NCI-H2227 treated with DMSO at 0.1 percent for 48 hours (cell line): Measurements from ENCODE around the gene MEPCE.

ENCODE experiments used
- DNase-seq: peaks from one replicate; lab custom pipeline; 2025; lab: John Stamatoyannopoulos, UW

The MEPCE gene

DNA sequence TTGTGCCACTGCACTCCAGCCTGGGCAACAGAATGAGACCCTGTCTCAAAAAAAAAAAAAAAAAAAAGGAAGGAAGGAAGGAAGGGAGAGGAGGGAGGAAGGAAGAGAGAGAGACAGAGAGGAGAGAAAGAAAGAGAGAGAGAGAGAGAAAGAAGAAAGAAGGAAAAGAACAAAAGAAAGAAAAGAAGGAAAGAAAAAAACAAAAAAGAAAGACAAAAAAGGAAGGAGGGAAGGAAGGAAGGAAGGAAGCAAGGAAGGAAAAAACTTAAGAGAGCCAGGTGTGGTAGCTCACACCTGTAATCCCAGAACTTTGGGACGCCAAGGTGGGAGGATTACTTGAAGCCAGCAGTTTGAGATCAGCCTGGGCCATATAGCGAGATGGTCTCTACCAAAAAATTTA is 35.2 kb downstream of the MEPCE start:
- no peak for DNase-seq

- no peak for DNase-seq
Observed at GRCh38 chr7:100465299-100465698, 35.7 kb downstream of the MEPCE start.

GRCh38 chr7:100465702-100466311 is 36.2 kb downstream of the MEPCE start:
- peak; percentile 21 for DNase-seq

DNA sequence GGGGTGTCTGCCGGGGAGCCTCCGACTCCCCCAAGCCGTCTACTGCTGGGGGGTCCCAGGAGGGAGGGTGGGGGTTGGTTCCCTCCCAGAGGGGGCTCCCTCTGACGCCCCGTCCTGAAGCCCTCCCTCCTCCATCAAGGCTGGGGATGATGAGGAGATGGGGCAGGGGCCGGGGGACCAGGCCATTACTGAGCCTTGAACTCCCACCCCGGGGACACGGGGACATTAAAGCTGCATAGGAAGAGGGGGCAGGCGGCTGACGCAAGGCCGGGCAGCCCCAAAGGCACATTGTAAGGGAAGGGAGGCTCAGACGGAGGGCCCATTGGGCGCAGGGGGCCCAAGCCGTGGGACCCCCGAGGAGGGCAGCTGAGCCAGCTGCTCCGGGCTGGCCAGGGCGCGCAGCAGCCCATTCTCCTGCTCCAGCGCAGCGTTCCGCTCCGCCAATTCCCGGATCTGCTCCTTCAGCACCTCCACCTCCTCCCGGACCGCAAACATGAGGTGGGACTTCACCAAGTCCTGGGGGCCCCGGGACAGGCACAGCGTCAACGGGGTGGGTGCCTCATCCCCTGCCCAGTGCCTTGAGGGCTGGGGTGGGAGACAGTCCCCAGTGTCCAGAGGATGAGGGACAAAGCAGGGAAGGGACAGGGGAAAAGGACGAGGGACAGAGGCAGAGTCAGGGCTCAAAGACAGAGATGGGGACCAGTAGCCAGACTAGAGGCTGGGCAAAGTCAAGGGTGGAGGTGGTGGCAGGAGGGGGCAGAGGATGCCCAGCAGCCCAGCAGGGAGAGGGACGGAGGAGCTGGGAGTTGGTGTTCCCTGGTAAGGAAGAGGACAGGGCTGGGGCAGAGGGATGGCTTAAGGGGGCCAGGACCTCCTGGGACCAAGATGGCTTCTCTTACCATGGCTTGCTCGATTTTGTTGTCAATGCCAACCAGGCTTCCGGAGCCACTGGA is 37.3 kb downstream of the MEPCE start:
- DNase-seq: no peak

- no peak for DNase-seq
Observed at GRCh38 chr7:100467638-100468373, 38.2 kb downstream of the MEPCE start.

DNA sequence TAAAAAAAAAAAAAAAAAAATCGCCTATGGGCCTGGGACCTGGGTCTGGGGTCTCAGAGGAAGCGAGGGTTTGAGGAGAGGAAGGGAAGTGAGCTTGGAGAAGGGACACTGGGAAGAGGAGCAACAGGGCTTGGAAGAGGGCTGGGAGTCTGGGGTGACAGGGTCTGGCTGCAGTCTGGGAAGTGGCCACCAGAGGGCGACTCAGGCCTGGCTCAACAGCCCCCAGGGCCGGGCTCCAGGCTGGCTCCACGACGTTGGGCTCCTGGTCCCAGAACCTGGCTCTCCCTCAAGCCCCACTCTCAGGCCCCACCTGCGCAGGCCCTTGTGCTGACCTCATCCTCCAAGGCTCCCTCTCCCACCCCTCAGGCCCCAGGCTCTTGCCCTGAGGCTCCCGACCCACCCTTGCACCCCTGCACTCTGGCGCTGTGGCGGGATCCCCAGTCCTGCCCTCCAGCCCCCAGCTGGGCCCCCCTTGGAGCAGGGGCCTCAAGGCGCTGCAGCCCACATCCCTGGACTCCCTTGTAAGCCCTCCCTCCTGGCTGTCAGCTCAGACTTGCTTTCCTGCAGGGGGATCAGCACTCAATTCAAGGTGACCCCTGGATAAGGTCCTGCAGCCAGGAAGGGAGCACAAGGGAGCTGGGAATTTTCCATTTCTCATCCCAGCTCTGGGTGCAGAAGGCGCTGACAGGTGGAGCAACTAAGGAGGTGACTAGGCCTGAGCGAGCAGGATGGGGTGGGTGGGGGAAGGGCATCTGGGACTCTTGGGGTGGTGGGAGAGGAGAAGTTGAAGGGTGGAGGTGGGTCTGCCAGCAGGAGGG is 39.8 kb downstream of the MEPCE start:
- DNase-seq: peak; percentile 71

DNA sequence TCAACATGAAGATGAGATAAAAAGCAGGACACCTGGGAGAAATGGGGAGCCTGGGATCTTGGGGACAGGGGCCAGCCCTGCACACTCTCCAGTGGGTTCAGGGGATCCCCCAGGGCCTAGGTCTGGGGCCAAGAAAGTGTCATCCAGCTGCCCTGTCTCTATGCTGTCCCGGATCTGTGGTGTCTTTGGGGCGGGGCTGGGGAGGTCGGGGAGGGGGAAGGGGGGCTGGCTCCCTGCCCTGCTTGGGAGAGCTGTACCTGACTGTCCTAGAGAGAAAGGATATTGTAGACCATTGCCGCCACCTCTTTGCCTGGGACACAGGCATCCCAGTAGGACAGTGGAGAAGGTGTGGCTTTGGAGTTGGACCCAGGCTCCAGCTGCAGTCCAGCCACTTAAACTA is 41.4 kb downstream of the MEPCE start:
- DNase-seq: no peak

DNA sequence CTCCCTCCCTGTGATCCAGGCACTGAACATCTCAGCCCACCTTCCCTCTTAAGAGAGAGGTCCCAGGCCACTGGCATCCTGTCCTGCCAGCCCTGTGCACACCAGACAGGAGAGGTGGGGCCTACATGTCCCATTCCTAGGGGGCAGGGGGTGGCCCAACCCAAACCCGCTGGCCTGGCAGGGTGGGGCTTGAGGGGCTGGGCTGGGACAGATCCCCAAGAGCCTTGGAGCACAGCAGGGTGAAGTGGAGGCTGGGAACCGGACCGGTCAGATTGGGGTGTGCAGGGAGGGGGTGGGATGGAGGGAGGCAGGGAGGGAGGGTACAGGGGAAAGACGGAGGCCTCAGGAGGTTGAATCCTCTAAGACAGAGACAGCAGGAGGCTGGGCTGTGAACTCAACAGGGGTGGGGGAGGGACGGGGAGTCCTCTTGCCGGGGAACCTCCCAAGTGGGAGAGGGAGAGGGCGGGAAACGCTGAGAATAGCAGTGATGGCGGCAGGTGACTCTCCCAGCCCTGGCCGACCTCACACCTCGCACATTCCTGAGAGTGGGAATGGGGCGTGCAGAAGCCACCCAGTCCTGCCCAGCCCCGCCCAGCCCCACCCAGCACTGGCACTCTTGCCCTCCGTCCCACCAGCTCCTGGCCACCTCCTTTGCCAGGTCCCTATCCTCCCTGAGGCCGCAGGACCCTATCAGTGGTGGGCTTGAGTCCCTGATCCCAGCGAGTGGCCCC is 42.7 kb downstream of the MEPCE start:
- DNase-seq: no peak

DNA sequence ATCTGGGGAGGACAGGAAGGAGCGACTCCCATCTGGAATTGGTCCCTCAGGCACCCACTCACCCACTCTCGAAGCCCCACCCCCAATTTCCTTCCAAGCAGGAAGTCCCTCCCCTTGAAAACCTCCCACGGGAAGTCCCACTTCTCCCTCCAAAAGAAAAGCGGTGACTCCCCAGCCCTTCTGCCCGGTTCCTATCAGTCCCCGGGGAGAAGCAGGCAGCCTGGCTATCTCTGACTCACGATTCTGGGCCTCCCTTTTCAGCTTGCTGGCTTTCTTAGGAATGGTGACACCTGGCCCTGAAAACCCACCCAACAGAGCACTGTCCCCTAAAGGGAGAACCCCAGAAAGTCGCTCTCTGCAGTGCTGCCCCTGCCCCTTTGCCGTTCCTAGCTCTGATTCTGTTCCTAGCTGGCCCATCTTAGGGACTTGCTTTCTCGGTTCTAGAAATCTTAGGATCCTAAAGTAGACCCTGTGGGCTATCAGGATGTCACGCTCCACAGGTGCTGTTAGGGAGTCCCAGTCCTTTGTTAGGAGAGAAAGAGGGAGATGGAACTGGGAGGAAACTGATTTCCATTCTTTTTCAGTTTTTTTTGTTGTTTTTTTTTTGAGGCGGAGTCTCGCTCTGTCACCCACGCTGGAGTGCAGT is 43.3 kb downstream of the MEPCE start:
- DNase-seq: no peak

GRCh38 chr7:100475549-100475948 is 45.9 kb downstream of the MEPCE start:
- no peak for DNase-seq

GRCh38 chr7:100476101-100476780 is 46.6 kb downstream of the MEPCE start:
- DNase-seq: no peak

- no peak for DNase-seq
Observed at GRCh38 chr7:100476903-100477870, 47.6 kb downstream of the MEPCE start.

DNA sequence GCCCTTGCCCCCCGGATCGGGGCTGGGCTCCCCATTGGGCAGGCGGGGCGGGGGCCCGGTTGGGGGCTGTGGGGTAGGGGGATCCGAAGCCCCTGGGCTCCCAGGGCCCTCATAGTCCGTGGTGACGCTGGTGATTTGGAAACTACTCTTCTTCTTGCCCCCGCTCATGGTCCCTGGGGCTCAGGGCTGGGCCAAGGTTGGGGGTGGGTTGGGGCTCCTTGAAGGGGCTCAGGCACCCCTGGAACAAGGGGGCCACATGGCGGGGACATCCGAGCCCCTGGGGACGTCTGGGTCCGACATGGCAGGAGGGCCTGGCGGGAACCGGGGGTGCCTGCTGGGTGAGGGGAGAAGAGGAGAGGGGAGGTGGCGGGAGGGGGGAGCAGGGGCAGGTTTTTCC is 48.2 kb downstream of the MEPCE start:
- DNase-seq: no peak

DNA sequence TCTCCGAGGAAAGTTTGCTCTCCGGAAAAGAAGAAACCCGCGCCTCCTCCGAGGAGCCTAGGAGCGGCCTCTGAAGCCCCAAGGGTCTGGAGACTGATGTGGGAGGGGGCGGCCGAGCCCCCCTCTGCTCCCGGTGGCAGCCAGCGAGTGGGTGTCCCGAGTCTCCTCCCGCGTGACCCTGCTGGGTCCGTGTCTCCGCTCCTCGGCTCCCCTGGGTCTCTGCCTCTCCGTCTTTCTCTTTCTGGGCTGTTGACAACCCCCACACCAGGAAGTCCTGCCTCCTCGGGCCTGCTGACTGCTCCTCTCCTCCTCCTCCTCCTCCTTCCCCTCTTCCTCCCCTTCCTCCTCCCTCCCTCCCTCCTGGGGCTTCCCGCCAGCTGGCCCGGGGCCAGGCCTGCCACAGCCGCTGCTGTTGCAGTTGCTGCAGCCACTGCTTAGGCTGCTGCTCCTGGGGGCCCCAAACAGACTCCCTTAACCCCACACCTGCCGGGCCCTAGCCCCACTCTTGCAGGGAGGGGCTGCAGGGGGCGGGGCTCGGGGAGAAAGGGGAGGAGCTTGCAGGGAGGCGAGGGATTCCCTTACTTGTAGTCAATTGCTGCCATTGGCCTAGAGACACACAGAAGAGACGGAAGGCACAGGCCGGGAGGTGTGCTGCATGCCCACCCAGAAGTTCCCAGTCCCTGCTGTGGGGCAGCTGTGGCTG is 49.5 kb downstream of the MEPCE start, which contains the start of gene TSC22D4:
Gene TSC22D4, minus strand, starts transcription at position 257 of the 703 bp plus-strand sequence. CDS start 1,176 bp downstream, outside the sequence.
- DNase-seq: peak; percentile 86

GRCh38 chr7:100481466-100481865 is 51.8 kb downstream of the MEPCE start:
- DNase-seq: no peak

DNA sequence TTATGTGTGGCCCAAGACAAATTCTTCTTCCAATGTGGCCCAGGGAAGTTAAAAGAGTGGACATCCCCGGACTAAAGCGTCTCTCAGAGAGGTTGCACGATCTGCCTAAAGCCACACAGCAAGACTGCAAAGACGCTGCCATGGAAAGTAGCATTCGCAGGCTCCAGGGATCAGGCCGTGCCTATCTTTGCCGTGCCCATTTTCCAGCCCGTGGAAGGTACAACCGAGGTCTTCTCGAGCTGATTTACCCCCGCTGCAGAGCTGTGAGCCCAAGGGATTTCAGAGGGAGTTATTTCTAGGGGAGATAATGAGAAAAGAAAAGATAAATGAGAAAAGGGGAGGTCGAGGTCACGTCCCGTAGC is 53.1 kb downstream of the MEPCE start:
- DNase-seq: no peak

GRCh38 chr7:100483090-100483721 is 53.6 kb downstream of the MEPCE start:
- peak; percentile 29 for DNase-seq
